IMR-90 (cell line): ENCODE results near the gene UBE2G1. TPM values are rescaled to one million over a fixed set of nuclear protein-coding genes. Genes with fewer than 3 reads are reported as not detected.

Source experiments
- ATAC-seq: fragments of 200-7000 bp; cut with Tn5 transposase; 2 replicates; pipeline ENCODE4 v1.9.1; 2020; ENCODE audit warnings: low read depth, mild to moderate bottlenecking, moderate library complexity
- BruUV-seq: library from RNA; stranded (reverse); fragments of 400-500 nt; replicated peaks from 2 replicates; lab custom pipeline; 2021; lab: Mats Ljungman, UMichigan
- CTCF ChIA-PET: fragments of 300-600 bp; formaldehyde crosslinking; extraction: SDS; loops from one replicate; lab custom pipeline; 2021; ENCODE audit warnings: antibody characterized with exemption; lab: Yijun Ruan, JAX
- POLR2A ChIA-PET: fragments of 300-600 bp; sonication (Branson Sonifier 250); formaldehyde crosslinking; loops from one replicate; lab custom pipeline; 2022; ENCODE audit warnings: antibody characterized with exemption; ENCODE audit not compliant: unreplicated experiment; lab: Charles Lee
- DNase-seq: peaks from one replicate; pipeline ENCODE4 v3.0.0; 2013
- H2AFZ ChIP-seq: replicated peaks from 2 replicates; pipeline ENCODE3; 2013; ENCODE audit warnings: low read length, mild to moderate bottlenecking; ENCODE audit not compliant: poor library complexity
- H2AK5ac ChIP-seq: 2 replicates; pipeline ENCODE4 v1.6.1; 2013; ENCODE audit warnings: low read depth, low read length, inconsistent platforms
- H2AK9ac ChIP-seq: replicated peaks from 2 replicates; pipeline ENCODE3; 2013; ENCODE audit warnings: mild to moderate bottlenecking, low read depth, low read length, moderate library complexity; ENCODE audit not compliant: poor library complexity
- H2BK120ac ChIP-seq: 2 replicates; pipeline ENCODE4 v1.6.1; 2013; ENCODE audit warnings: low read depth, low read length, inconsistent platforms
- H2BK15ac ChIP-seq: 3 replicates; pipeline ENCODE4 v1.6.1; 2013; ENCODE audit warnings: low read depth, low read length, inconsistent platforms
- H2BK20ac ChIP-seq: 2 replicates; pipeline ENCODE4 v1.6.1; 2013; ENCODE audit warnings: low read depth, mild to moderate bottlenecking, inconsistent platforms, low read length, moderate library complexity
- H2BK5ac ChIP-seq: 2 replicates; pipeline ENCODE4 v1.6.1; 2013; ENCODE audit warnings: mild to moderate bottlenecking, low read depth, low read length, inconsistent platforms; ENCODE audit not compliant: poor library complexity, severe bottlenecking
- H3K14ac ChIP-seq: replicated peaks from 2 replicates; pipeline ENCODE4 v1.6.1; 2013; ENCODE audit warnings: low read depth, low read length, inconsistent platforms
- H3K18ac ChIP-seq: 2 replicates; pipeline ENCODE4 v1.6.1; 2013; ENCODE audit warnings: low read depth, low read length, control low read depth
- H3K23ac ChIP-seq: 2 replicates; pipeline ENCODE4 v1.6.1; 2013; ENCODE audit warnings: low read depth, low read length, inconsistent platforms
- H3K27ac ChIP-seq: 2 replicates; pipeline ENCODE4 v1.5.1; 2013; ENCODE audit warnings: mild to moderate bottlenecking, control low read depth, low read length; ENCODE audit not compliant: insufficient read depth
- H3K27me3 ChIP-seq: 2 replicates; pipeline ENCODE4 v1.6.1; 2013; ENCODE audit warnings: low read length; ENCODE audit not compliant: control insufficient read depth, insufficient read depth
- H3K36me3 ChIP-seq: 2 replicates; pipeline ENCODE4 v1.6.1; 2013; ENCODE audit warnings: low read length, mixed read lengths; ENCODE audit not compliant: control insufficient read depth, insufficient read depth
- H3K4ac ChIP-seq: 2 replicates; pipeline ENCODE4 v1.6.1; 2013; ENCODE audit warnings: low read depth, low read length, inconsistent platforms
- H3K4me1 ChIP-seq: 2 replicates; pipeline ENCODE4 v1.6.1; 2013; ENCODE audit warnings: low read length, mixed read lengths; ENCODE audit not compliant: control insufficient read depth, insufficient read depth
- H3K4me2 ChIP-seq: 2 replicates; pipeline ENCODE4 v1.6.1; 2013; ENCODE audit warnings: low read depth, mild to moderate bottlenecking, control low read depth, low read length, moderate library complexity
- H3K4me3 ChIP-seq: 2 replicates; pipeline ENCODE4 v1.5.1; 2013; ENCODE audit warnings: low read depth, mild to moderate bottlenecking, control low read depth, low read length, moderate library complexity; ENCODE audit not compliant: insufficient read depth
- H3K56ac ChIP-seq: 2 replicates; pipeline ENCODE4 v1.6.1; 2013; ENCODE audit warnings: low read length, inconsistent platforms; ENCODE audit not compliant: insufficient read depth; ENCODE audit errors: extremely low read depth
- H3K79me1 ChIP-seq, 2 experiments: 2 replicates each; pipeline ENCODE4 v1.6.1; 2013; ENCODE audit warnings: low read length in 2 of 2, inconsistent platforms in 1 of 2, low read depth in 1 of 2
- H3K9ac ChIP-seq: 2 replicates; pipeline ENCODE4 v1.6.1; 2013; ENCODE audit warnings: low read depth, low read length, control low read depth
- H3K9me1 ChIP-seq: 2 replicates; pipeline ENCODE4 v1.6.1; 2013; ENCODE audit warnings: low read length, inconsistent platforms; ENCODE audit not compliant: insufficient read depth
- H3K9me3 ChIP-seq: 2 replicates; pipeline ENCODE4 v1.6.1; 2013; ENCODE audit warnings: low read length; ENCODE audit not compliant: control insufficient read depth, insufficient read depth
- H4K20me1 ChIP-seq: 2 replicates; pipeline ENCODE4 v1.6.1; 2013; ENCODE audit warnings: low read length, inconsistent platforms; ENCODE audit not compliant: insufficient read depth
- H4K5ac ChIP-seq: 2 replicates; pipeline ENCODE4 v1.6.1; 2013; ENCODE audit warnings: mild to moderate bottlenecking, low read depth, low read length, control low read depth
- H4K8ac ChIP-seq, 2 experiments: 2 replicates each; pipeline ENCODE4 v1.6.1; 2013; ENCODE audit warnings: low read depth in 2 of 2, low read length in 2 of 2, control low read depth in 1 of 2, inconsistent platforms in 1 of 2
- H4K91ac ChIP-seq: 2 replicates; pipeline ENCODE4 v1.6.1; 2013; ENCODE audit warnings: low read depth, low read length, inconsistent platforms; ENCODE audit not compliant: insufficient read depth
- BHLHE40 ChIP-seq: fragments of 150-350 bp; IDR thresholded peaks from 2 replicates; pipeline ENCODE4 v1.6.1; 2016; ENCODE audit warnings: mild to moderate bottlenecking, low read depth, low read length
- CEBPB ChIP-seq: IDR thresholded peaks from 2 replicates; pipeline ENCODE4 v1.6.1; 2012; ENCODE audit warnings: low read depth, low read length, improper control_type of control experiment
- CHD1 ChIP-seq: IDR thresholded peaks from 2 replicates; pipeline ENCODE4 v1.6.1; 2012; ENCODE audit warnings: low read depth, low read length, improper control_type of control experiment
- MAFK ChIP-seq: IDR thresholded peaks from 2 replicates; pipeline ENCODE4 v1.6.1; 2012; ENCODE audit warnings: low read depth, low read length, improper control_type of control experiment
- MAZ ChIP-seq: IDR thresholded peaks from 2 replicates; pipeline ENCODE4 v1.6.1; 2012; ENCODE audit warnings: low read depth, mild to moderate bottlenecking, low read length, improper control_type of control experiment, moderate library complexity, borderline replicate concordance
- MXI1 ChIP-seq: IDR thresholded peaks from 2 replicates; pipeline ENCODE4 v1.6.1; 2012; ENCODE audit warnings: low read depth, mild to moderate bottlenecking, low read length, moderate library complexity, borderline replicate concordance
- NFE2L2 ChIP-seq: fragments of 150-350 bp; IDR thresholded peaks from 2 replicates; pipeline ENCODE4 v1.6.1; 2016; ENCODE audit warnings: low read depth, mild to moderate bottlenecking, low read length
- RCOR1 ChIP-seq: IDR thresholded peaks from 2 replicates; pipeline ENCODE4 v1.6.1; 2012; ENCODE audit warnings: mild to moderate bottlenecking, low read length, improper control_type of control experiment; ENCODE audit not compliant: insufficient replicate concordance
- RFX5 ChIP-seq: IDR thresholded peaks from 2 replicates; pipeline ENCODE4 v1.8.0; 2012; ENCODE audit warnings: low read depth, mild to moderate bottlenecking, low read length, moderate library complexity
- SMC3 ChIP-seq: fragments of 150-350 bp; IDR thresholded peaks from 2 replicates; pipeline ENCODE4 v1.6.1; 2016; ENCODE audit warnings: low read depth, mild to moderate bottlenecking, antibody characterized with exemption, low read length, moderate library complexity
- WGBS, 2 experiments: methylation state at CpG; one replicate each; pipeline versions ENCODE4 v1.1.5 to v1.1.7; 2013; ENCODE audit warnings: missing lambda C conversion rate in 2 of 2; ENCODE audit not compliant: insufficient read length in 1 of 2; ENCODE audit errors: extremely low coverage in 2 of 2; 5-methylcytosine and 5-hydroxymethylcytosine counted together
- dilution Hi-C: fragments of 300-500 bp; cut with HindIII; formaldehyde crosslinking; loops from one replicate; pipeline ENCODE4 v1.14.3; 2018; ENCODE audit warnings: low sequenced_read_pairs; ENCODE audit not compliant: unreplicated experiment
- in situ Hi-C: fragments of 300-500 bp; cut with MboI; formaldehyde crosslinking; loops from 3 replicates; pipeline ENCODE4 v1.14.3; 2019; ENCODE audit warnings: low sequenced_read_pairs, inconsistent platforms, mixed read lengths
- intact Hi-C: fragments of 100-400 bp; cut with micrococcal nuclease; formaldehyde crosslinking; loops from 2 replicates; pipeline ENCODE4 v1.10.0; 2022
- polyA plus RNA-seq, 3 experiments: library from polyadenylated mRNA; depleted of rRNA; stranded (reverse); fragments of >200 nt; gene quantifications; 2 replicates each; pipeline ENCODE4 v1.2.3, GENCODE V29; 2012; ENCODE audit warnings: low replicate concordance in 1 of 3
- total RNA-seq: library from RNA; depleted of rRNA; stranded (reverse); fragments of >200 nt; gene quantifications from 2 replicates; pipeline ENCODE4 v1.2.3, GENCODE V29; 2012
- TF ChIP-seq, protein P1 (sequence below): fragments of 150-350 bp; IDR thresholded peaks from 2 replicates; pipeline ENCODE4 v1.6.1; 2016; ENCODE audit warnings: low read depth, mild to moderate bottlenecking, low read length, moderate library complexity, borderline replicate concordance
- TF ChIP-seq, protein P2 (sequence below): fragments of 150-350 bp; IDR thresholded peaks from 2 replicates; pipeline ENCODE4 v1.6.1; 2017; ENCODE audit warnings: mild to moderate bottlenecking, antibody characterized with exemption, low read length, low read depth
- TF ChIP-seq, protein P3 (sequence below): conservative IDR thresholded peaks from 2 replicates; pipeline ENCODE4 v1.5.1; 2012; ENCODE audit warnings: mild to moderate bottlenecking, low read depth, low read length, improper control_type of control experiment

UBE2G1 gene
- total and polyA plus RNA-seq, 2 of the 4 experiments (the other 2 are of a cell fraction): 26.3 to 26.6 TPM

DNA sequence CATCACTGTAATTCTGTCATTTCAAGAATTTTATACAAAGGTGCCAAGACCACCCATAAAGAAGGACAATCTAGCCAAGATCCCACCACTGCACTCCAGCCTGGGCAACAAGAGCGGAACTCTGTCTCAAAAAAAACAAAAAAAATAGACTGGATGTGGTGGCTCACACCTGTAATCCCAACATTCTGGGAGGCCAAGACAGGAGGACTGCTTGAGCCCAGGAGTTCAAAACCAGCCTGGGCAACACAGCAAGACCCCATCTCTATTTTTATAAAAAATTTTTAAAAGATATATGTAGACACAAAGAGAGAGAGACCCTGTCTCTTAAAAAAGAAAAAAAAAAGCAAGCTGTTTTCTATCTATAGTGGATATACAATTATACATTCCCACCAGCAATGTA lies 8.8 kb downstream of the UBE2G1 start:
- dilution Hi-C loops: no loop called here
- no peak overlapping the region for H2BK5ac ChIP-seq
- H3K4me2 ChIP-seq: no peak overlapping the region
- no peak overlapping the region for H3K27ac ChIP-seq
- H3K23ac ChIP-seq: no peak overlapping the region
- no TSS peak for BruUV-seq
- H2BK120ac ChIP-seq: no peak overlapping the region
- H2BK15ac ChIP-seq: no peak overlapping the region
- no peak overlapping the region for H2AK9ac ChIP-seq
- H3K4me3 ChIP-seq: no peak overlapping the region
- H3K9me3 ChIP-seq: no peaks in the 10 kb centered on the region
- ATAC-seq: no peak
- H4K91ac ChIP-seq: no peak overlapping the region
- no peak overlapping the region for H4K8ac ChIP-seq
- peaks cover 9% of the 10 kb centered on the region for H3K9me1 ChIP-seq
- no peak overlapping the region for H3K4ac ChIP-seq
- H2BK20ac ChIP-seq: no peak overlapping the region
- no peak for DNase-seq
- no peak overlapping the region for H4K5ac ChIP-seq
- ChIA-PET POLR2A (no interaction called here), CTCF (no interaction called here)
- peaks cover 85% of the 10 kb centered on the region for H4K20me1 ChIP-seq
- no peak overlapping the region for H3K56ac ChIP-seq
- peaks cover 4% of the 10 kb centered on the region; the same call in 1 of the 2 replicates for H3K4me1 ChIP-seq
- TF ChIP-seq RCOR1 (no peak), CHD1 (no peak), MXI1 (no peak), BHLHE40 (no peak), MAZ (no peak), MAFK (no peak), SMC3 (no peak), CEBPB (no peak), RFX5 (no peak), NFE2L2 (no peak)
- TF ChIP-seq, protein P1, sequence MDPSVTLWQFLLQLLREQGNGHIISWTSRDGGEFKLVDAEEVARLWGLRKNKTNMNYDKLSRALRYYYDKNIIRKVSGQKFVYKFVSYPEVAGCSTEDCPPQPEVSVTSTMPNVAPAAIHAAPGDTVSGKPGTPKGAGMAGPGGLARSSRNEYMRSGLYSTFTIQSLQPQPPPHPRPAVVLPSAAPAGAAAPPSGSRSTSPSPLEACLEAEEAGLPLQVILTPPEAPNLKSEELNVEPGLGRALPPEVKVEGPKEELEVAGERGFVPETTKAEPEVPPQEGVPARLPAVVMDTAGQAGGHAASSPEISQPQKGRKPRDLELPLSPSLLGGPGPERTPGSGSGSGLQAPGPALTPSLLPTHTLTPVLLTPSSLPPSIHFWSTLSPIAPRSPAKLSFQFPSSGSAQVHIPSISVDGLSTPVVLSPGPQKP: no peak
- TF ChIP-seq, protein P2, sequence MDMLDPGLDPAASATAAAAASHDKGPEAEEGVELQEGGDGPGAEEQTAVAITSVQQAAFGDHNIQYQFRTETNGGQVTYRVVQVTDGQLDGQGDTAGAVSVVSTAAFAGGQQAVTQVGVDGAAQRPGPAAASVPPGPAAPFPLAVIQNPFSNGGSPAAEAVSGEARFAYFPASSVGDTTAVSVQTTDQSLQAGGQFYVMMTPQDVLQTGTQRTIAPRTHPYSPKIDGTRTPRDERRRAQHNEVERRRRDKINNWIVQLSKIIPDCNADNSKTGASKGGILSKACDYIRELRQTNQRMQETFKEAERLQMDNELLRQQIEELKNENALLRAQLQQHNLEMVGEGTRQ: no peak
- TF ChIP-seq, protein P3, sequence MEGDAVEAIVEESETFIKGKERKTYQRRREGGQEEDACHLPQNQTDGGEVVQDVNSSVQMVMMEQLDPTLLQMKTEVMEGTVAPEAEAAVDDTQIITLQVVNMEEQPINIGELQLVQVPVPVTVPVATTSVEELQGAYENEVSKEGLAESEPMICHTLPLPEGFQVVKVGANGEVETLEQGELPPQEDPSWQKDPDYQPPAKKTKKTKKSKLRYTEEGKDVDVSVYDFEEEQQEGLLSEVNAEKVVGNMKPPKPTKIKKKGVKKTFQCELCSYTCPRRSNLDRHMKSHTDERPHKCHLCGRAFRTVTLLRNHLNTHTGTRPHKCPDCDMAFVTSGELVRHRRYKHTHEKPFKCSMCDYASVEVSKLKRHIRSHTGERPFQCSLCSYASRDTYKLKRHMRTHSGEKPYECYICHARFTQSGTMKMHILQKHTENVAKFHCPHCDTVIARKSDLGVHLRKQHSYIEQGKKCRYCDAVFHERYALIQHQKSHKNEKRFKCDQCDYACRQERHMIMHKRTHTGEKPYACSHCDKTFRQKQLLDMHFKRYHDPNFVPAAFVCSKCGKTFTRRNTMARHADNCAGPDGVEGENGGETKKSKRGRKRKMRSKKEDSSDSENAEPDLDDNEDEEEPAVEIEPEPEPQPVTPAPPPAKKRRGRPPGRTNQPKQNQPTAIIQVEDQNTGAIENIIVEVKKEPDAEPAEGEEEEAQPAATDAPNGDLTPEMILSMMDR: no peak
- no peaks in the 10 kb centered on the region for H3K27me3 ChIP-seq
- no peak overlapping the region for H2AK5ac ChIP-seq
- no peak overlapping the region for H2AFZ ChIP-seq
- no CpG with 5 or more reads among the region's 1 CpG for WGBS, 2 experiments
- 0 out of 2 replicates have a peak, but pooled peaks cover 1% of the 10 kb centered on the region for H3K36me3 ChIP-seq
- no peak overlapping the region for H3K9ac ChIP-seq
- intact Hi-C loops: loop anchor here (2.0 to 5.0 kb wide), 2 partner anchors 23 to 40 kb away; no protein-coding TSS in a partner anchor
- H3K18ac ChIP-seq: no peak overlapping the region
- in situ Hi-C loops: no loop called here
- H3K14ac ChIP-seq: no peak overlapping the region
- H3K79me1 ChIP-seq: peaks cover 3 to 43% of the 10 kb centered on the region in 2 experiments; a peak in 3 of 4 replicates
